ENCODE measurements around the gene MTHFD2. TPM values are rescaled to one million over a fixed set of nuclear protein-coding genes. Genes with fewer than 3 reads are reported as not detected.
"Not testable (repeated sequence)": the region's sequence is repeated elsewhere in the genome, so short reads cannot be mapped to it uniquely, and the experiment has no call there.

MTHFD2 gene
- total RNA-seq (2014; rRNA removed; shearing (Covaris generic)): 133 and 221 TPM in 2 replicates

DNA sequence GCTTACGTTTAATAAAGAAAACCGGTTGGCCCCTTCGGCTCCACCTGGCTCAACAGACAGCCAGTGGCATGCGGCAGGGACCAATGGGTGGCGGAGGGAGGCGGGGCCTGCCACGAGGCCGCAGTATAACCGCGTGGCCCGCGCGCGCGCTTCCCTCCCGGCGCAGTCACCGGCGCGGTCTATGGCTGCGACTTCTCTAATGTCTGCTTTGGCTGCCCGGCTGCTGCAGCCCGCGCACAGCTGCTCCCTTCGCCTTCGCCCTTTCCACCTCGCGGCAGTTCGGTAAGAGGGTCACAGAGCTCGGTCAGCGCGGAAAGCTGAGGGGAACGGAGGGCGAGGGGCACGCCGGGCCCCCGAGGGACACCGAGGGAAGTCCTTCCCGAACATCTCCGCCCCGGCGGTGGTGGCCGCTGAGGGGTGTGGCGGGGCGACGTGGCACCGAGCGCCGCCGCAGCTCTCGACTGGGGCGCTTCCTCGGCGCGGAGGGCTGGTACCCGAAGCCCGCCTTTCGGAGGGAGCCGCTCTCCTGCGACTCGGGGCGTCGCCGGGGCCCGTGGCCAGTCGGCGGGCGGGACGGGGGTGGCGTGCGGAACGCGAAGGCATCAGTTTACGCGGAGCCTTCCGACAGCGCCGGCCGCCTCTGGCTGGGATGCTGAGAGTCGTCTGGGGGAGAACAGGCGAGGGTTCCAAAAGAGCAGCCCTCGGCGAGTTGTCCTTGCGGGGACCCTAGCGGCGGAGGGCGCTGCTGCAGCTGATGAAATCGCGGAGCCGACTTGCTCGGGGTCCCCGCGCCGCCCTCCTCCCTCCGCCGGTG, at the start of gene MTHFD2:
TSS of gene MTHFD2 (plus strand) at position 155 of the 814 bp plus-strand sequence. CDS start at position 182, 27 bp downstream.
- DNase-seq (ENCODE audit: low spot score): peak; percentile 88
- in situ Hi-C loops (cut with HindIII; ENCODE audit: low sequenced_read_pairs): no loop called here

DNA sequence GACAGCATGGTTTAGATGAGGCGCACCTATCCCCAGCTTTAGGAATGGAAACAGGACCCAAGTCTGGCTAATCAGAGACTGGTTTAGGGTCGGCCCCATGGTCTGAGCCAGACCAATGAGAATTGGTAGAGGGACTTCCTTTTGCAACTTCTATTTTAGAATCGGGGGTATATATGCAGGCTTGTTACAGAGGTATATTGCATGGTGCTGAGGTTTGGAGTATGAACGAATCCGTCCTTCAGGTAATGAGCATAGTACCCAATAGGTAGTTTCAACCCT, 49.2 kb upstream of the MTHFD2 start:
- DNase-seq (ENCODE audit: low spot score): peak; percentile 14
- in situ Hi-C loops (cut with HindIII; ENCODE audit: low sequenced_read_pairs): no loop called here

GRCh38 chr2:74149570-74150319, 48.7 kb upstream of the MTHFD2 start:
- no peak for DNase-seq (ENCODE audit: low spot score)
- in situ Hi-C loops (cut with HindIII; ENCODE audit: low sequenced_read_pairs): no loop called here

DNA sequence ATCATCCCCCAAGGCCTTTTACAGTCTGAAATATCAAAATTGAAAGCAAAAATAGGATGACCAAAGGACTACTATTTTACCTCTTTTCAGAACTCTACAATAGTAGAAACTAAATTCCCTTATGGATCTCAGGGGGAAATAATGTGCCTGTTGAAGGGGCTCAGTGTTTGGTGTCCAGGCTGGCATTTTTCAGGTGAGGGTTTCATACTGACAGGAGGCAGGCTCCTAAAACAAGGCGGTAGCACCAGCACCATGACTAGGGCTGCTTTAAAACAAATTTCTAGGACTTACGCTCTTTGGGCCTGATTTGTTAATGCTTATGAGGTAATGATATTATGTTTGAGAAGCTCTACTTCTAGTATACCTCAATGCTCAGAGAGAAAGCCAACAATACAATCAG, 45.5 kb upstream of the MTHFD2 start:
- DNase-seq (ENCODE audit: low spot score): no peak
- in situ Hi-C loops (cut with HindIII; ENCODE audit: low sequenced_read_pairs): no loop called here

- in situ Hi-C loops (cut with HindIII; ENCODE audit: low sequenced_read_pairs): no loop called here
- DNase-seq (ENCODE audit: low spot score): no peak
Measured at GRCh38 chr2:74155830-74156229, 42.6 kb upstream of the MTHFD2 start.

GRCh38 chr2:74162951-74163350, 35.5 kb upstream of the MTHFD2 start:
- in situ Hi-C loops (cut with HindIII; ENCODE audit: low sequenced_read_pairs): no loop called here
- no peak for DNase-seq (ENCODE audit: low spot score)

- in situ Hi-C loops (cut with HindIII; ENCODE audit: low sequenced_read_pairs): no loop called here
- no peak for DNase-seq (ENCODE audit: low spot score)
Measured at GRCh38 chr2:74164761-74165160, 33.7 kb upstream of the MTHFD2 start.

DNA sequence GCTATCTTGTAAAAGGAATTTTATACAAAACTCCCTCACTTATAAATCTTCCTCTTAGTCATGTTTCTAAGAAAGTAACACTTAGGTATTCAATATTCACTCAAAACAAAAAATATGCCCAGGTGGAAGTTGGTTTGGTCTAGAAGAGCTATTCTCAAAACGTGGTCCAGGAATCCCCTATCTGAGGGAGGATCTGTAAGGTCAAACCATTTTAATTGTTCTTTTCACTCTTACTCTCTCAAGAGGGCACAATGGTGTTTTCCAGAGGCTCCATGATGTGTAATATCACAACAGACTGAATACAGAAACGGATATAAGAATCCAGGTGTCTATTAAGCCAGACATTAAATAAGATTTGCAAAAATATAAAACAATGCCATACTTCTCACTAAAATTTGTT, 29.7 kb upstream of the MTHFD2 start:
- in situ Hi-C loops (cut with HindIII; ENCODE audit: low sequenced_read_pairs): no loop called here
- no peak for DNase-seq (ENCODE audit: low spot score)

DNA sequence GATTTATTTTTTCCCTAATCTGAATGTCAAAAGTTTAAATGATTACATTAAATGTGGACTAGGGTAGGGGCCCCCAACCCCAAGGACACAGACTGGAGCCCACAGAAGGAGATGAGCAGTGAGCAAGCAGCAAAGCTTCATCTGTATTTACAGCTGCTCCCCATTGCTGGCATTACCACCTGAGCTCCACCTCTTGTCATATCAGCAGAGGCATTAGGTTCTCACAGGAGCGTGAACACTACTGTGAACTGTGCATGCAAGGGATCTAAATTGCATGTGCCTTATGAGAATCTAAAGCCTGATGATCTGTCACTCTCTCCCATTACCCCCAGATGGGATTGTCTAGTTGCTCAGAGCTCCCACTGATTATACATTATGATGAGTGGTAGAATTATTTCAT, 23.5 kb upstream of the MTHFD2 start:
- in situ Hi-C loops (cut with HindIII; ENCODE audit: low sequenced_read_pairs): no loop called here
- no peak for DNase-seq (ENCODE audit: low spot score)

- in situ Hi-C loops (cut with HindIII; ENCODE audit: low sequenced_read_pairs): no loop called here
- no peak for DNase-seq (ENCODE audit: low spot score)
Measured at GRCh38 chr2:74177696-74178095, 20.7 kb upstream of the MTHFD2 start.

GRCh38 chr2:74178211-74179062, 20.0 kb upstream of the MTHFD2 start, which contains the start of gene MOB1A:
Gene MOB1A, minus strand, starts transcription at chr2:74178879. Its CDS starts 205 bp downstream, at chr2:74178674.
- in situ Hi-C loops (cut with HindIII; ENCODE audit: low sequenced_read_pairs): no loop called here
- DNase-seq (ENCODE audit: low spot score): peak; percentile 99

GRCh38 chr2:74179063-74179865, 19.2 kb upstream of the MTHFD2 start:
- DNase-seq (ENCODE audit: low spot score): no peak
- in situ Hi-C loops (cut with HindIII; ENCODE audit: low sequenced_read_pairs): no loop called here

GRCh38 chr2:74181739-74182138, 16.7 kb upstream of the MTHFD2 start:
- peak; percentile 65 for DNase-seq (ENCODE audit: low spot score)
- in situ Hi-C loops (cut with HindIII; ENCODE audit: low sequenced_read_pairs): no loop called here

- DNase-seq (ENCODE audit: low spot score): no peak
- in situ Hi-C loops (cut with HindIII; ENCODE audit: low sequenced_read_pairs): no loop called here
Measured at GRCh38 chr2:74183878-74184277, 14.5 kb upstream of the MTHFD2 start.

DNA sequence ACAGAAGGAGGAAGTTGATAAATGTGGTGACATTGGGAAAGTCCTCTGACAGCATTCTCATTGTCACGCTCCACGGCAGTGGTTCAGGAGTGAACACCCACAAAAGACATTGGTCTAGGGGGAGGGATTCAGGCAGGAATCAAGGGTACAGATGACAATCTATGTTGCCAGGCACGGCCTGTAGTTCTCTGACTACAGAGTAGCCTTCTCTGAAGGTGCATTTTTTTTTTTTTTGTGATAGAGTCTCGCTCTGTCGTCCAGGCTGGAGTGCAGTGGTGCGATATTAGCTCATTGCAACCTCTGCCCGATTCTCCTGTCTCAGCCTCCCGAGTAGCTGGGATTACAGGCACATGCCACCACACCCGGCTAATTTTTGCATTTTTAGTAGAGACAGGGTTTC, 12.4 kb upstream of the MTHFD2 start:
- in situ Hi-C loops (cut with HindIII; ENCODE audit: low sequenced_read_pairs): no loop called here
- DNase-seq (ENCODE audit: low spot score): no peak

- DNase-seq (ENCODE audit: low spot score); in situ Hi-C loops (cut with HindIII; ENCODE audit: low sequenced_read_pairs): not testable (repeated sequence)
Measured at GRCh38 chr2:74186706-74187105, 11.7 kb upstream of the MTHFD2 start.

DNA sequence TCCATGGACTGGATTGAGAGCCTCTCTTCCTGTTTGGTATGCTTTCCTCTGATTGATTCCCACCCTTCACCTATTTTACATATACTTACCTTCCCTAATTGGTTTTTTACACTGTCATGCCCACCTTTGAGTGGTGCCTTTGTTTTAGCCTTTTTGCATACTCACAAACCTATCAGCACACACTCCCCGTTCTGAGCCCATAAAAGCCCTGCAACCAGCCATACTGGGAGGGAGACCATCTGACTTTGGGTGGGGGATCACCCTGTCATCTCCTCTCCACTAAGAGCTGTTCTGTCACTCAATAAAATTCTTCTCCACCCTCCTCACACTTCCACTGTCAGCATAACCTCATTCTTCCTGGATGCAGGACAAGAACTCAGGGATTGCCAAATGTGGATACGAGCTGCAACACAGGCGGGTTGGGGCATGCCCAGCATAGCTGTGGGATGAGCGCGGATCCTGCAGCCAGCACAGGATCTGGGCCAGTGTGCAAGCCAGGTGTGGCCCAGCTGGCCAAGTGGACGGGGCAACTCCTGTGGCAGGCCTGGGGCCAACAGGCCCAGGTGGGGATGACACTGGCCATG, 10.3 kb upstream of the MTHFD2 start:
- no peak for DNase-seq (ENCODE audit: low spot score)
- in situ Hi-C loops (cut with HindIII; ENCODE audit: low sequenced_read_pairs): no loop called here

- no peak for DNase-seq (ENCODE audit: low spot score)
- in situ Hi-C loops (cut with HindIII; ENCODE audit: low sequenced_read_pairs): no loop called here
Measured at GRCh38 chr2:74188696-74189095, 9.7 kb upstream of the MTHFD2 start.
